Effector memory CD4-positive, alpha-beta T cell (primary cell): ENCODE measurements around the gene HYAL3.

ENCODE experiments used
- DNase-seq, 3 donors: peaks; one replicate each; pipeline ENCODE4 v3.0.0-alpha.2; 2020
- H3K27ac ChIP-seq: 2 replicates; pipeline ENCODE4 v1.7.0; 2013; ENCODE audit warnings: mild to moderate bottlenecking, low read length, moderate library complexity; ENCODE audit not compliant: insufficient read depth, poor library complexity, severe bottlenecking
- H3K27me3 ChIP-seq: replicated peaks from 2 replicates; pipeline ENCODE4 v1.7.0; 2013; ENCODE audit warnings: mild to moderate bottlenecking, low read length; ENCODE audit not compliant: insufficient read depth, control insufficient read depth, poor library complexity, severe bottlenecking
- H3K36me3 ChIP-seq: 2 replicates; pipeline ENCODE4 v1.7.0; 2013; ENCODE audit warnings: mild to moderate bottlenecking, low read length, moderate library complexity; ENCODE audit not compliant: control insufficient read depth, insufficient read depth
- H3K4me1 ChIP-seq: 2 replicates; pipeline ENCODE4 v1.7.0; 2013; ENCODE audit warnings: low read length, mild to moderate bottlenecking; ENCODE audit not compliant: control insufficient read depth, insufficient read depth, poor library complexity, severe bottlenecking
- H3K4me3 ChIP-seq: 2 replicates; pipeline ENCODE4 v1.7.0; 2013; ENCODE audit warnings: low read length, low read depth, mild to moderate bottlenecking; ENCODE audit not compliant: insufficient read depth, poor library complexity, severe bottlenecking
- H3K9me3 ChIP-seq: 2 replicates; pipeline ENCODE4 v1.7.0; 2013; ENCODE audit warnings: mild to moderate bottlenecking, low read length, moderate library complexity; ENCODE audit not compliant: control insufficient read depth

The HYAL3 gene

DNA sequence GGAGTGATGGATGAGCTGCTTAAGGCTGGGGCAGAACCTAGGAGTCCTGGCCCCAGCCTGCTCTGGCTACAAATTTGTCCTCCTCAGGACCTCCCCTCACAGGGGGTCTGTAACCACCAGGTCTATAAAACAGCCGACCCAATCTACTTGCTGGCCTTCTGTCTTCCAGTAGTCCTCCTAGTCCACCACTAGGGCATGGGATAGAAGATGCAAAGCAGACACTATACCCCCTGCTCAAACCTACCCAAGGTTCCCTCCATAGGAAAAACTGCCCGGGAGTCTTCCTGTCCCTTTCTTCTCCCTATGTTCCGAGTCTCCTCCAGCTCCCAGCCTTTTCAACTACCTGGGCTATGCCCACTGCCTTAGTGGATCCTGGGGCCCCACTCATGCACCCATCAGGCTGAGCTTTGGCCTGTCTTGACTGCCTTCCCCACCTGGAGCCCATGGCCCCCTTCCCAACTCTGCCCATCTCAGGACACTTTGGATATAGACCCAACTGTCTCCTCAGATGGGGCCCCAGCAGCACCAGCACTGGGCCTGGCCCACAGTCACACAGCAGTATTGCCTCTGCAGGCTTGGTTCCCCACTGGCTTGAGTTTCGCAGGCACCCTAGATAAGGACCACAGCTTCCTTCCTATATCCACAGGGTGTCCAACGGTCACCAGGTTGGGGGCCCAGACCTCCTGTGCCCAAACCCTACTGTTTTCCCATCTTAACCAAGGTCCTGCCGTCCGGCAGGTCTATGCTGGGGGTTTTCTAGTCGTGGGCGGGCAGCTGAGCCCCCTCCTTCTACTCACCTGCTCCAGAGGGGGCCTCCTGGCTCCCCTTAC lies 1.1 kb downstream of the HYAL3 start:
- peak overlapping the region; percentile 90 for H3K27ac ChIP-seq
- no peak for DNase-seq

DNA sequence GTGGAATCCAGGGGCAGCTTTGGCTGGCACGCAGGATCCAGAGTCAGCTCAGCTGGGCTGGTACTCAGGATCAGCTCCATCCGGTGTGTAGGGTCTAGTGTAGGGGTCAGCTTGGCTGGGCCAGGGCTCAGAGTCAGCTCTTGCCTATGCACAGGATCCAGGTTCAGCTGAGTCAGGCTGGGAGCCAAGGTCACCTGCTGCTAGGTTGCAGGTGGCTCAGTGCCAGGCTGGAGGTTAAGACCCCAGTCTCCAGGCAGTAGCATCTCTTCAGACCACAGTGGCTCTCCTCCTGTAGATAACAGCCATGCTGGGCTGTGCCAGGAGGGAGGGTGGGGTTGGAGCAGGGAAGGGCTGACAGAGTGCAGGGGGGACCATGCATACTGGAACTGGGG lies 1.8 kb downstream of the HYAL3 start:
- no peaks in the 10 kb centered on the region for H3K9me3 ChIP-seq
- peaks cover 30% of the 10 kb centered on the region for H3K4me1 ChIP-seq
- no peaks in the 10 kb centered on the region for H3K36me3 ChIP-seq
- no peak for DNase-seq
- peak overlapping the region; percentile 4 for H3K27ac ChIP-seq
- no peaks in the 10 kb centered on the region for H3K27me3 ChIP-seq
- no peak overlapping the region for H3K4me3 ChIP-seq

More for the DNA sequence above, 1.1 kb downstream of the HYAL3 start:
- Histone ChIP-seq H3K27me3 (no peaks in the 10 kb centered on the region), H3K4me1 (peaks cover 23% of the 10 kb centered on the region), H3K9me3 (no peaks in the 10 kb centered on the region), H3K4me3 (peak overlapping the region; percentile 67), H3K36me3 (no peaks in the 10 kb centered on the region)

DNA sequence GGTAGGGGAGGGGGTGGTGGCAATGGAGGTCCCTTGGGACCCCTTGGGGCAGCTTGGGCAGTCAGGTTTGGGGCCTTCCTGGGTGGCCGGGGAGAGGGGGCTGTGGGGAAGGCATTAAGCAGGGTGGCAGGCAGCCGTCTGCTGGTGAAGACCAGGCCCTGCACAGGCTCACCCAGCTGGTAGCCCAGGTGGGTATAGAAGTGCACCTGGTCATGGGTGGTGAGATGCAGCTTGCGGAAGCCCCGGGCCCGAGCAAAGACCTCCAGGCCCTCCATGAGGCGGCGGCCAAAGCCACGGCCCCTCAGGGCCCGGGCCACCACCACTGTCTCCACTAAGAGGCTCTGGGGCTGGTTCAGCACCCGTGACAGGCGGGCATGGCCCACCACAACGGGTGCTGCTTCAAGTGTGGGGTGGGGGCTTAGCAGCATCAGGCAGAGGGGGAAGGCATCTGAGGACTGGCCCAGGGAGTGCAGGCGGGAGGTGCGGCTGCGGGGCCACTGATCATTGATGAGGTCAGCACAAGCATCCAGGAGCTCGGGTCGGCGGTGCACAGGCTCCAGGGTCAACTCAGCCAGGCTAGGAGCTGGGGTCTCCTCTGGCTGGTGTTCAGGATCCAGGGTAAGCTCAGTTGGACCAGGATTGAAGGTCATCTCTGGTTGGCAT lies 2.4 kb downstream of the HYAL3 start:
- DNase-seq: no peak
- Histone ChIP-seq H3K4me3 (no peak overlapping the region), H3K27me3 (no peaks in the 10 kb centered on the region), H3K9me3 (no peaks in the 10 kb centered on the region), H3K36me3 (no peaks in the 10 kb centered on the region), H3K27ac (no peak overlapping the region), H3K4me1 (peaks cover 31% of the 10 kb centered on the region)

- no peaks in the 10 kb centered on the region for H3K36me3 ChIP-seq
- no peak for DNase-seq
- H3K4me1 ChIP-seq: peaks cover 38% of the 10 kb centered on the region
- H3K27me3 ChIP-seq: no peaks in the 10 kb centered on the region
- no peak overlapping the region for H3K4me3 ChIP-seq
- H3K9me3 ChIP-seq: no peaks in the 10 kb centered on the region
- no peak overlapping the region for H3K27ac ChIP-seq
Observed at GRCh38 chr3:50295553-50296431, 3.4 kb downstream of the HYAL3 start.

DNA sequence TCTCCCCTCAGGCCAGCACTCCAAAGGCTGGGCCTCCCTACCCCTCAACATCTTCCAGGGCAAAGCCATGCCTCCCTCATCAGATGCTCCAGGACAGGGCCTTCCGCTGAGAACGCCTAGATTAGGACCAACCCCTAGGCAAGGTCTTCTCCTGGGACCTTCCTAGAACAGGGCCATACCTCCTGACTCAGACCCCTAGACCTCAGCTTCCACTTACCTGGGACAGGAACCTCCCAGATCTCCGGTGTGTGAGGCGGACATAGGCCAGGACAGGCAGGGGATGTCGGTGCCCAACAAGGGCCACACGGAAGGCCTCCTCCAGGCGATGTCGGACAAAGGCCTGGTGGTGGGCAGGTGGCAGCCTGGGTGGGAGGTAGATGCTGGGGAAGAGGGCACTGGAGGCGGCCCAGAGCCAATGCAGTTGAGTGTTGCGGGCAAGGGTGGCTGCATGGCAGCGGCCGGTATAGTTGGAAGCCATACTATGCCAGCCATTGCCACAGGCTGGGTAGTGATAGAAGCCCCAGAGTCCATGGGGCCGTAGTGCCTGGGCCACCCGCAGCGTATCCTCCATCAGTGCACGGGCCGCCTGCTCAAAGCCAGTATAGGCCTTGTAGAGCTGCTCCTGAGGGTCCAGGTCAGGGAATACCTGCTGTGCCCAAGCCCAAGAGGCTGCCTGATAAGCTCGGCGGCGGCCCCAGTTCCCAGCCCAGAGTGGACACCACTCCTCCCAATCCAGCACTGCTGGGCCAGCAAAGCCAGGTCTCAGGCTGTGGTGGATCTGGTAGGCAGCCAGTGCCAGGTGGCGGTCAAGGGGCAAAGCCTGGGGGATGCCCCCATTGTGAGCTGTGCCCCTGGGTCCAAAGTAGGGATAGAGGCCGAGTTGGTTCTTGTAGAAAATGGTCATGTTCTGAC lies 4.5 kb downstream of the HYAL3 start:
- Histone ChIP-seq H3K4me3 (no peak overlapping the region), H3K27me3 (no peaks in the 10 kb centered on the region), H3K27ac (no peak overlapping the region), H3K9me3 (no peaks in the 10 kb centered on the region), H3K36me3 (peaks cover 6% of the 10 kb centered on the region), H3K4me1 (peaks cover 30% of the 10 kb centered on the region)
- no peak for DNase-seq

DNA sequence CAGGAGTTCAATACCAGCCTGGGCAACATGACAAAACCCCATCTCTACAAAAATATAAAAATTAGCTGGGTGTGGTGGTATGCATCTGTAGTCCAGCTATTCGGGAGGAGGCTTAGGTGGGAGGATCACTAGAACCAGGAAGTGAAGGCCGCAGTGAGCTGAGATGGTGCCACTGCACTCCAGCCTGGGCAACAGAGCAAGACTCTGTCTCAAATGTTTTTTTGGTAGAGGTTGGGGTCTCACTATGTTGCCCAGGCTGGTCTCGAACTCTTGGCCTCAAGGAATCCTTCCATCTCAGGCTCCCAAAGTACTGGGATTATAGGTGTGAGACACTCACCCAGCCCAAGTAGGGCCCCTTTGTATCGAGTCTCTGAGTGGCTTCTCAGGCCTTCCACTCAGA lies 5.1 kb downstream of the HYAL3 start:
- no peak for DNase-seq
- no peaks in the 10 kb centered on the region for H3K27me3 ChIP-seq
- H3K9me3 ChIP-seq: no peaks in the 10 kb centered on the region
- H3K4me1 ChIP-seq: peaks cover 27% of the 10 kb centered on the region
- H3K4me3 ChIP-seq: no peak overlapping the region
- H3K27ac ChIP-seq: no peak overlapping the region
- peaks cover 13% of the 10 kb centered on the region for H3K36me3 ChIP-seq

- H3K4me3 ChIP-seq: no peak overlapping the region
- H3K9me3 ChIP-seq: no peaks in the 10 kb centered on the region
Observed at GRCh38 chr3:50293079-50293801, 6.0 kb downstream of the HYAL3 start.

DNA sequence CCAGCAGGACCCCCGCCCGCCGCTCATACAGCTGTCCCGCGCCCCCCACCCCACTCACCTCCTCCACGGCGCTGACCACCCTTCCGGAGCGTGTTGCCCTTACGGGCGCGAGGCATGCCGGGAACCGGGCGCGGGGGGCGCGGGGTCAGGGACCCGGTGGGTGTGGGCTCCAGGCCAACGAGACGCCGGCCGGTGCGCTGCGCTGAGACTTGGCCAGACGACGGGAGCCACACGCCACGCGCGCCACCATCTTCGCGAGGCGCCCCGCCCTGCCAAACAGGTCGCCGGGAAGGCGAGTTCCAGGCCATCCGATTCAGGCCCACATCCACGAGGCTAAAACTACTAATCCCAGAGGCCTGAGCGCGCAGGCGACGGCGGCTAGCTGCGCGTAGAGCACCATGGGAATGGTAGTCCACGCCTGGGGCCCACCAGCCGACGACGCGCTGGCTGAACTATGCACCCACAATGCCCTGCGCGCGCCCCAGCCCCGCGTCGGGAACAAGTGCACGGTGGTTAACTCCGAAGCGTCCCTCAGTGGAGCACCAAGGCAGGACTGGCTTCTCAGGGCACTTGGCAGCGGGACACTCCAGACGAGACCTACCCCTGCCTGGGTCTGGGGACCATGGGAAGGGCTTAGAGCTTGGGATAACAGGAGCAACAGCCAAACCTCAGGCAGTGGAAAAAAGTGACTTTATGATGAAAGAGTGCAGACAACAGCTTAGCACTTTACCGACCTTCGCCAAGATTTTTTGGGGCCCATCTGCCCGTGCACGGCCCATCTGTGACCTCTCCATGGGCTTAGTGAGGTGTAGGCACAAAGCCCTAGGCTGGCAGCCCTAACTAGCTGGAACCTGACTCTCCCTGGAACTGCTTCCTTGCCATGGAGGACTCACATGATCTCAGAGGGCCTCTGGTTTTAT lies 6.8 kb downstream of the HYAL3 start, which contains the start of gene IFRD2:
IFRD2 (minus strand) TSS at position 271 of the 920 bp plus-strand sequence; CDS start at position 116, 155 bp downstream.
- Histone ChIP-seq H3K4me3 (peak within 1 kb of the TSS; percentile 96), H3K27me3 (no peaks in the 10 kb centered on the region), H3K4me1 (peaks cover 17% of the 10 kb centered on the region), H3K36me3 (peaks cover 29% of the 10 kb centered on the region), H3K9me3 (no peaks in the 10 kb centered on the region), H3K27ac (peak within 1 kb of the TSS; percentile 76)
- DNase-seq: peak; percentile 88 to 94 (median 93)

More at GRCh38 chr3:50293079-50293801, 6.0 kb downstream of the HYAL3 start:
- Histone ChIP-seq H3K36me3 (peaks cover 21% of the 10 kb centered on the region), H3K4me1 (peaks cover 20% of the 10 kb centered on the region), H3K27ac (peak overlapping the region; percentile 76), H3K27me3 (no peaks in the 10 kb centered on the region)
- DNase-seq: no peak
